Nephron (organoid): ENCODE results near the gene LYZL4.

Source experiments
- H3K27ac Mint-ChIP-seq, 3 experiments: 2 replicates each; pipeline ENCODE4 v1.8.0; 2020; ENCODE audit warnings: mixed read lengths in 3 of 3, mild to moderate bottlenecking in 2 of 3, moderate library complexity in 1 of 3
- H3K27me3 Mint-ChIP-seq: 2 replicates; pipeline ENCODE4 v1.8.0; 2021; ENCODE audit warnings: low read depth, mild to moderate bottlenecking, moderate library complexity, mixed read lengths
- H3K36me3 Mint-ChIP-seq: 2 replicates; pipeline ENCODE4 v1.8.0; 2020; ENCODE audit warnings: low read depth, mixed read lengths
- H3K4me1 Mint-ChIP-seq: 2 replicates; pipeline ENCODE4 v1.8.0; 2020; ENCODE audit warnings: mixed read lengths
- H3K4me3 Mint-ChIP-seq, 3 experiments: 2 replicates each; pipeline ENCODE4 v1.8.0; 2020; ENCODE audit warnings: mild to moderate bottlenecking in 3 of 3, mixed read lengths in 3 of 3, moderate library complexity in 2 of 3
- H3K9me3 Mint-ChIP-seq: 2 replicates; pipeline ENCODE4 v1.8.0; 2020; ENCODE audit warnings: mixed read lengths
- TF ChIP-seq, protein P1 (sequence below), 3 experiments: fragments of 200-600 bp; sonication (generic); IDR thresholded peaks; one replicate each; pipeline ENCODE4 v1.5.0; 2021; ENCODE audit warnings: antibody characterized with exemption in 3 of 3; ENCODE audit not compliant: unreplicated experiment in 3 of 3

The LYZL4 gene

GRCh38 chr3:42442640-42443039, 32.2 kb upstream of the LYZL4 start:
- Mint-ChIP-seq H3K27me3 (peaks cover 45% of the 10 kb centered on the region), H3K4me3 (no peak overlapping the region), H3K4me1 (no peaks in the 10 kb centered on the region), H3K27ac (no peak overlapping the region), H3K36me3 (no peaks in the 10 kb centered on the region), H3K9me3 (no peaks in the 10 kb centered on the region)
- TF ChIP-seq, protein P1, sequence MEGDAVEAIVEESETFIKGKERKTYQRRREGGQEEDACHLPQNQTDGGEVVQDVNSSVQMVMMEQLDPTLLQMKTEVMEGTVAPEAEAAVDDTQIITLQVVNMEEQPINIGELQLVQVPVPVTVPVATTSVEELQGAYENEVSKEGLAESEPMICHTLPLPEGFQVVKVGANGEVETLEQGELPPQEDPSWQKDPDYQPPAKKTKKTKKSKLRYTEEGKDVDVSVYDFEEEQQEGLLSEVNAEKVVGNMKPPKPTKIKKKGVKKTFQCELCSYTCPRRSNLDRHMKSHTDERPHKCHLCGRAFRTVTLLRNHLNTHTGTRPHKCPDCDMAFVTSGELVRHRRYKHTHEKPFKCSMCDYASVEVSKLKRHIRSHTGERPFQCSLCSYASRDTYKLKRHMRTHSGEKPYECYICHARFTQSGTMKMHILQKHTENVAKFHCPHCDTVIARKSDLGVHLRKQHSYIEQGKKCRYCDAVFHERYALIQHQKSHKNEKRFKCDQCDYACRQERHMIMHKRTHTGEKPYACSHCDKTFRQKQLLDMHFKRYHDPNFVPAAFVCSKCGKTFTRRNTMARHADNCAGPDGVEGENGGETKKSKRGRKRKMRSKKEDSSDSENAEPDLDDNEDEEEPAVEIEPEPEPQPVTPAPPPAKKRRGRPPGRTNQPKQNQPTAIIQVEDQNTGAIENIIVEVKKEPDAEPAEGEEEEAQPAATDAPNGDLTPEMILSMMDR (IDR thresholded peaks at IDR 0.05; ENCODE audit: unreplicated experiment in 3 of 3), result no peak

GRCh38 chr3:42441791-42442190, 31.4 kb upstream of the LYZL4 start:
- Mint-ChIP-seq H3K27ac (no peak overlapping the region), H3K27me3 (peaks cover 45% of the 10 kb centered on the region), H3K36me3 (no peaks in the 10 kb centered on the region), H3K4me1 (no peaks in the 10 kb centered on the region), H3K4me3 (no peak overlapping the region), H3K9me3 (no peaks in the 10 kb centered on the region)
- TF ChIP-seq, protein P1 (IDR thresholded peaks at IDR 0.05; ENCODE audit: unreplicated experiment in 3 of 3), result no peak

GRCh38 chr3:42440924-42441323, 30.5 kb upstream of the LYZL4 start:
- H3K27ac Mint-ChIP-seq, result no peak overlapping the region
- H3K36me3 Mint-ChIP-seq, result no peaks in the 10 kb centered on the region
- no peak overlapping the region for H3K4me3 Mint-ChIP-seq
- no peaks in the 10 kb centered on the region for H3K4me1 Mint-ChIP-seq
- peaks cover 45% of the 10 kb centered on the region for H3K27me3 Mint-ChIP-seq
- H3K9me3 Mint-ChIP-seq, result no peaks in the 10 kb centered on the region
- TF ChIP-seq, protein P1 (IDR thresholded peaks at IDR 0.05; ENCODE audit: unreplicated experiment in 3 of 3), result no peak

GRCh38 chr3:42439261-42440115, 29.1 kb upstream of the LYZL4 start:
- H3K4me3 Mint-ChIP-seq, result no peak overlapping the region
- H3K36me3 Mint-ChIP-seq, result no peaks in the 10 kb centered on the region
- no peak overlapping the region for H3K27ac Mint-ChIP-seq
- H3K4me1 Mint-ChIP-seq, result no peaks in the 10 kb centered on the region
- H3K27me3 Mint-ChIP-seq, result peaks cover 37% of the 10 kb centered on the region
- no peaks in the 10 kb centered on the region for H3K9me3 Mint-ChIP-seq
- TF ChIP-seq, protein P1 (IDR thresholded peaks at IDR 0.05; ENCODE audit: unreplicated experiment in 3 of 3), result no peak

GRCh38 chr3:42438758-42439157, 28.3 kb upstream of the LYZL4 start:
- TF ChIP-seq, protein P1 (IDR thresholded peaks at IDR 0.05; ENCODE audit: unreplicated experiment in 3 of 3), result no peak
- Mint-ChIP-seq H3K4me3 (no peak overlapping the region), H3K9me3 (no peaks in the 10 kb centered on the region), H3K4me1 (no peaks in the 10 kb centered on the region), H3K27me3 (peaks cover 31% of the 10 kb centered on the region), H3K36me3 (no peaks in the 10 kb centered on the region), H3K27ac (no peak overlapping the region)

DNA sequence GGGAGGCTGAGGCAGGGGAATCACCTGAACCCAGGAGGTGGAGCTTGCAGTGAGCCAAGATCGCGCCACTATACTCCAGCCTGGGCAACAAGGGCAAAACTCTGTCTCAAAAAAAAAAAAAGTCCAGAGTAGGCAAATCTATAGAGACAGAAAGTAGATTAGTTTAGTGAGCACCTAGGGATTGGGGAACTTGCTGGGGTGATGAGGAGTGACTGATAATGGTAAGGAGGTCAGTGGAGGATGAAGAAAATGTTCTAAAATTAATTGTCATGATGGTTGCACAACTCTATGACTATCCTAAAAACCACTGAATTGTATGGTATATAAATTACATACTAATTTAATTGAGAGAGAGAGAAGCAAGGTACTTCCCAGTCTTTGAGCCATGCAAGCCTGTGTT, 27.8 kb upstream of the LYZL4 start:
- TF ChIP-seq, protein P1 (IDR thresholded peaks at IDR 0.05; ENCODE audit: unreplicated experiment in 3 of 3), result no peak
- Mint-ChIP-seq H3K27me3 (peaks cover 28% of the 10 kb centered on the region), H3K4me1 (no peaks in the 10 kb centered on the region), H3K27ac (no peak overlapping the region), H3K36me3 (no peaks in the 10 kb centered on the region), H3K4me3 (no peak overlapping the region), H3K9me3 (no peaks in the 10 kb centered on the region)
